Measurements from ENCODE around the gene EMCN. TPM values are rescaled to one million over a fixed set of nuclear protein-coding genes. Genes with fewer than 3 reads are reported as not detected.

Gene EMCN
- total RNA-seq, 1 donor from 2014 or later: 30.0 TPM

- DNase-seq (ENCODE audit: low spot score): no peak
Observed at GRCh38 chr4:100493756-100494155, 24.1 kb downstream of the EMCN start.

DNA sequence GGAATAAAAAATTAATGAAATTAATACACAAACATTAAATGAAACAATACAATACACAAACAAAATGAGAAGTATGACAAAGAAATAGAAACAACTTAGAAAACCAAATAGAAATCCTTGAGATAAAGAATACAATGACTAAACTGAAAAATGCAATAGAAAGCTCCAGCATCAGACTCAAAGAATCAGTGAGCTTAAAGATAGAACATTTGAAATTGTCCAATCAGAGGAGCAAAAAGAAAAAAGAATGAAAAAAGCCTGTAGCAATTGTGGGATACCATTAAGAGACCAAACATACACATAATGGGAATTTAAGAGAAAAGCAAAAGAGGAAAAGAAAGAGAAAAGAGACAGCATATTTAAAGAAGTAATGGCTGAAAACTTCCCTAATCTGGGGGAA lies 25.7 kb downstream of the EMCN start:
- no peak for DNase-seq (ENCODE audit: low spot score)

- no peak for DNase-seq (ENCODE audit: low spot score)
Observed at GRCh38 chr4:100489305-100489704, 28.5 kb downstream of the EMCN start.

DNA sequence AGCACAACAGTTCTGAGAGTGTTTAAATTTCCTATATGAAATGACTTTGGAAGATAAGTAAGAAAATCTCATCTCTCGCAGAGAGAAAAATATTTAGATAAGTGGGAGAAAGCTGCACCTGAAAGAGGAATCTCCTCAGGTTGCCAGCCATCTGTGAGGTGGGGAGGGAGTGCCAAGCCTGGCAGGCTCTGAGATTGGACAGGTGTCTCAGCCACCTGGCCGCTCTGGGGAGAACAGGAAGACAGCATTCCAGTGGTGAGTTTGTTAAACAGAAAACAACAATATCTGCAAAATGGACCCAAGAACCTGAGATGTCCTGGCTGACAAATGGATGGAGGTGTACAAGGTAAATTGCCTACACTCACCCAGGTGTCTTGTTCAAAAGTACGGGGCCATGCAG lies 31.3 kb downstream of the EMCN start:
- DNase-seq (ENCODE audit: low spot score): no peak

GRCh38 chr4:100483796-100484195 lies 34.0 kb downstream of the EMCN start:
- DNase-seq (ENCODE audit: low spot score): no peak

DNA sequence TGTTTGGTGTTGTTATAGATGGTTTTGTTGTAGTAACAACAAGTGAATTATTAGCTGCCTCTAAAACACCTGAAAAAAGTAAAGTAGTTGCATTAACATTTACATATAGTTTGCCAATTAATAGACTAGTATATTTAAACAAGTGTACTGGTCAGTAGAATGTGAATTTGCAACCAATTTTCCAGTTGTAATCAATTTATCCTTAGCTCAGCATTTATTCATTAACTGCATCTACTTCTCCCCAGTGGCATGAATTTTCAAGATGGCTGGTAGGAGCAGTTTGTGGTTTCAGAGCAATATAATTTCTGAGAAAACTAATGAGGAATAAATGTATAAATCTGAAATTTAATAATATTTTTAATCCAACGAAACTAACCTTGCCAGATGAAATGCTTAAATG lies 37.9 kb downstream of the EMCN start:
- no peak for DNase-seq (ENCODE audit: low spot score)

DNA sequence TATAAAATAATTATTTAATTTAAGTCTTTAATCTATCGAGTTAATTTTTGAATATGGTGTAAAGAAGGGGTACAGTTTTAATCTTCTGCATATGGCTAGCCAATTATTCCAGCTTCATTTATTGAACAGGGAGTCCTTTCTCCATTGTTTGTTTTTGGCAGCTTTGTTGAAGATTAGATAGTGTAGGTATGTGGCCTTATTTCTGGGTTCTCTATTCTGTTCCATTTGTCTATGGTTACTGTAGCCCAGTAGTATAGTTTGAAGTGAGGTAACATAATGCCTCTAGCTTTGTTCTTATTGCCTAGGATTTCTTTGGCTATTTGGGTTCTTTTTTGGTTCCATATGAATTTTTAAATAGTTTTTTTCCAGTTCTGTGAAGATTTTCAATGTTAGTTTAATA lies 48.3 kb downstream of the EMCN start:
- DNase-seq (ENCODE audit: low spot score): no peak

GRCh38 chr4:100466501-100466900 lies 51.3 kb downstream of the EMCN start:
- DNase-seq (ENCODE audit: low spot score): no peak

- DNase-seq (ENCODE audit: low spot score): no peak
Observed at GRCh38 chr4:100461807-100462605, 55.8 kb downstream of the EMCN start.

DNA sequence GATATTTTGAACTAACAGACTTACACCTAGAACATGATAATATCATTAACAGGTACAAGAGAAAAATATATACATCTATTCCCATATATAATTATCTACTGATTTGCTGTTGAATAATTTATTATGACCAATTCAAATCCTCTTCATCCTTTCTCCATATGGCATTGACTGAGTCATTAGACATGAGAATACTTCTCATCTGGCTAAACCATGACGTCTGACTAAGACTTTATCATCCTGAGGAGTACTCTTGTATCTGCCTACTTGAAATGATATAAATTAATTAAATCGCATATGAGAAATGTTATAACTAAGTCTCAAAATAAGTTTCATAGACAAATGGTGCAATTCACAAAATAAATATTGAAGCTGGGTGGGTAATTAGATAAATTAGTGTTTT lies 67.4 kb downstream of the EMCN start:
- DNase-seq (ENCODE audit: low spot score): no peak

- DNase-seq (ENCODE audit: low spot score): no peak
Observed at GRCh38 chr4:100431416-100431815, 86.4 kb downstream of the EMCN start.

GRCh38 chr4:100430451-100430850 lies 87.4 kb downstream of the EMCN start:
- DNase-seq (ENCODE audit: low spot score): no peak

- DNase-seq (ENCODE audit: low spot score): no peak
Observed at GRCh38 chr4:100429616-100430015, 88.2 kb downstream of the EMCN start.

DNA sequence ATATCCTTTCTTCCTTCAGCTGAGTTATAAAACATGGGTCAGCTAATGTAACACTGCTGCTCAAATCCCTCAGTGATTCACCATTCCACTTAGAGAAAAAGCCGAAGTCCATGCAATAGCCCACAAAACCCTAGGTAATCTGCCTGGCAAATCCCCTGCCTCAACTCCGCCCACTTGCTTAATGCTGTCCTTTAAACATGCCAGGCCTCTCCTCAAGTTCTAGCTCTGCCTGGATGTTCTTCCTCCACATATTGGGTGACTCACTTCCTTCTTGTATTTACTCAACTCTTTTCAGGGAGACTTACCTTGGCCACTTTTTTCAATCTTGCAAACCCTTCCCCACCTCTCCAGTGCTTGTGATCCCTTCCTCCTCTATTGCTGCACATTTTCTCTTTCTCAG lies 89.8 kb downstream of the EMCN start:
- no peak for DNase-seq (ENCODE audit: low spot score)

DNA sequence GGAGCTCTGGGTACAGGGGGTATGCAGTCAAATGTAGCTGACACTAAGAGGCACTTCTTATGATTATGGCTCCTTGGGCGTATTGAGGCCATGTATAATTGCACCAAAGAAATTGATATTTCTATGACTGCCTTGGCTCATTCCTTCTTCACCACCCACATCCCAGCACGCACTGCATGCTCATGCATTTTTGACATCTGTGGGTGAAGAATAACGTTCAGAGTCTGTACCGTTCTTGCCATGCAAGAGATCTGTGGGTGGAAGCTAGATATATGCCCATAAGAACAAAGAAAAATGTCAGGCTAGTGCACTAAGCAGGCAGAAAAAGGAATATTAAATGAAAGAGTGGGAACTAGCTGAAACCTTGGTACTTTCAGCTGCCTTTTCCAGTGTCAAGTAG lies 93.4 kb downstream of the EMCN start:
- DNase-seq (ENCODE audit: low spot score): no peak

DNA sequence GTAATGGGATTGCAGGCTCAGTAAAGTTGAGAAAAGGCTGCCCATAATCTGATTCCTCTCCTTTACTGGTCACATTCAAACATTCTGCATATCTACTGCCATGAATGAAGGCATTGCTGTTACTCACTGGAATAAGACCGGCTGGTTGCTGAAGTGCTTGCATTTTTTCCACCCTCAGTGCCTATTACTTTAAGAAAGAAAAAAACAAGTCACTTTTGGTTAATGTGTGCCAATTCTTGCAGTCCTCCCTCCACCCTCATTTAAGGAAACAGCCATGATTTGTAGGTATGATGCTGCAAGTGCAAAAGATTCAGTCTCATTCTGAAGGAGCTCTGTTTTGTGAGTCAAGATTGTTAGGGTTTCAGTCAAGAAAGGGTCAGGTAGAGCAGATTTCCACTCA lies 94.9 kb downstream of the EMCN start:
- no peak for DNase-seq (ENCODE audit: low spot score)

GRCh38 chr4:100421361-100421978 lies 96.4 kb downstream of the EMCN start:
- DNase-seq (ENCODE audit: low spot score): no peak

GRCh38 chr4:100420571-100420970 lies 97.3 kb downstream of the EMCN start:
- no peak for DNase-seq (ENCODE audit: low spot score)

GRCh38 chr4:100417565-100417964 lies 100.3 kb downstream of the EMCN start:
- DNase-seq (ENCODE audit: low spot score): no peak

GRCh38 chr4:100414016-100414790 lies 103.6 kb downstream of the EMCN start:
- no peak for DNase-seq (ENCODE audit: low spot score)

GRCh38 chr4:100391863-100392262 lies 126.0 kb downstream of the EMCN start:
- DNase-seq (ENCODE audit: low spot score): no peak

DNA sequence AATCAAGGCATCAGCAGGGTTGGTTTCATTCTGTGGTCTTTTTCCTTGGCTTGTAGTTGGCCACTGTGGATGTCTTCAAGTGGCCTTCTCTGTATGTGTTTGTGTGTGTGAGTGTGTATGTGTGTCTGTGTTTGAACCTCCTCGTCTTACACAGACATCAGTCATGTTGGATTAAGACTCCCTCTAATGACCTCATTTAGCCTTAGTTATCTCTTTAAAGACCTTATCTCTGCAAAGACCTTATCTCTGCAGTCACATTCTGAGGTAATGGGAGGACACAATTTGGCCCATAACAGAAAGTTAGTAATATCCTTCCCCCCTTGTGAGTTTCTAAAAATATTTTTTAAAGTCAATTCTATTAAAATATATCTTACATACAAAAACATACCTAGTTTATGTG lies 126.7 kb downstream of the EMCN start:
- DNase-seq (ENCODE audit: low spot score): no peak

Data from mesenteric fat pad (tissue), 1 donor.